Tibial artery (tissue), 4 donors: ENCODE results near the gene SAA2.
"Not testable (repeated sequence)": the region's sequence is repeated elsewhere in the genome, so short reads cannot be mapped to it uniquely, and the experiment has no call there.

Experiments
- DNase-seq, 2 donors: peaks; one replicate each; pipeline ENCODE4 v3.0.0-alpha.2; 2019
- H3K27ac ChIP-seq, 2 donors: fragments of 200-600 bp; sonication (generic) in 1 of 2; 1 replicate in 1 of 2; 2 replicates in 1 of 2; pipeline ENCODE4 v1.5.1; 2018 to 2019; ENCODE audit warnings: mild to moderate bottlenecking in 1 of 2
- H3K27me3 ChIP-seq, 2 donors: fragments of 200-600 bp; sonication (generic) in 1 of 2; one replicate each; pipeline versions ENCODE4 v1.5.1 to v1.6.0; 2016 to 2019
- H3K36me3 ChIP-seq, 3 donors: fragments of 200-600 bp; sonication (generic) in 2 of 3; one replicate each; pipeline ENCODE4 v1.5.1; 2016 to 2019; ENCODE audit warnings: mild to moderate bottlenecking in 2 of 3
- H3K4me1 ChIP-seq, 4 donors: fragments of 200-600 bp; sonication (generic) in 2 of 4; 1 replicate in 3 of 4; 2 replicates in 1 of 4; pipeline ENCODE4 v1.5.1; 2016 to 2019
- H3K4me3 ChIP-seq, 2 donors: fragments of 200-600 bp; sonication (generic) in 1 of 2; 1 replicate in 1 of 2; 2 replicates in 1 of 2; pipeline ENCODE4 v1.5.1; 2018 to 2019; ENCODE audit warnings: mild to moderate bottlenecking in 2 of 2
- H3K9me3 ChIP-seq, 3 donors: fragments of 200-600 bp; sonication (generic) in 1 of 3; one replicate each; pipeline ENCODE4 v1.5.1; 2016 to 2019
- intact Hi-C: fragments of 100-400 bp; cut with DNase I; formaldehyde crosslinking; loops from one replicate; pipeline ENCODE4 v1.15.0; 2023; ENCODE audit warnings: low total_unique reads
- TF ChIP-seq, protein P1 (sequence below), 2 experiments: fragments of 200-600 bp in 1 of 2; fragments of 450-650 bp in 1 of 2; IDR thresholded peaks; one replicate each; pipeline ENCODE4 v1.5.1; 2017 to 2019; ENCODE audit warnings: antibody characterized with exemption in 2 of 2, mild to moderate bottlenecking in 1 of 2, moderate library complexity in 1 of 2

Gene SAA2

DNA sequence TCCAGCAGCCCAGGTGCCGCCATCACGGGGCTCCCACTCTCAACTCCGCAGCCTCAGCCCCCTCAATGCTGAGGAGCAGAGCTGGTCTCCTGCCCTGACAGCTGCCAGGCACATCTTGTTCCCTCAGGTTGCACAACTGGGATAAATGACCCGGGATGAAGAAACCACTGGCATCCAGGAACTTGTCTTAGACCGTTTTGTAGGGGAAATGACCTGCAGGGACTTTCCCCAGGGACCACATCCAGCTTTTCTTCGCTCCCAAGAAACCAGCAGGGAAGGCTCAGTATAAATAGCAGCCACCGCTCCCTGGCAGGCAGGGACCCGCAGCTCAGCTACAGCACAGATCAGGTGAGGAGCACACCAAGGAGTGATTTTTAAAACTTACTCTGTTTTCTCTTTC, 17.5 kb upstream of the SAA2 start, which contains the start of gene SAA1:
SAA1 (plus strand) TSS at position 316 of the 400 bp plus-strand sequence. CDS start 624 bp downstream, outside the sequence.
- Histone ChIP-seq H3K4me3 (no peak within 1 kb of the TSS), H3K36me3 (no peaks in the 10 kb centered on the region), H3K27ac (no peak within 1 kb of the TSS), H3K9me3 (no peaks in the 10 kb centered on the region), H3K4me1 (no peaks in the 10 kb centered on the region), H3K27me3 (no peaks in the 10 kb centered on the region)
- no peak for DNase-seq
- TF ChIP-seq, protein P1, sequence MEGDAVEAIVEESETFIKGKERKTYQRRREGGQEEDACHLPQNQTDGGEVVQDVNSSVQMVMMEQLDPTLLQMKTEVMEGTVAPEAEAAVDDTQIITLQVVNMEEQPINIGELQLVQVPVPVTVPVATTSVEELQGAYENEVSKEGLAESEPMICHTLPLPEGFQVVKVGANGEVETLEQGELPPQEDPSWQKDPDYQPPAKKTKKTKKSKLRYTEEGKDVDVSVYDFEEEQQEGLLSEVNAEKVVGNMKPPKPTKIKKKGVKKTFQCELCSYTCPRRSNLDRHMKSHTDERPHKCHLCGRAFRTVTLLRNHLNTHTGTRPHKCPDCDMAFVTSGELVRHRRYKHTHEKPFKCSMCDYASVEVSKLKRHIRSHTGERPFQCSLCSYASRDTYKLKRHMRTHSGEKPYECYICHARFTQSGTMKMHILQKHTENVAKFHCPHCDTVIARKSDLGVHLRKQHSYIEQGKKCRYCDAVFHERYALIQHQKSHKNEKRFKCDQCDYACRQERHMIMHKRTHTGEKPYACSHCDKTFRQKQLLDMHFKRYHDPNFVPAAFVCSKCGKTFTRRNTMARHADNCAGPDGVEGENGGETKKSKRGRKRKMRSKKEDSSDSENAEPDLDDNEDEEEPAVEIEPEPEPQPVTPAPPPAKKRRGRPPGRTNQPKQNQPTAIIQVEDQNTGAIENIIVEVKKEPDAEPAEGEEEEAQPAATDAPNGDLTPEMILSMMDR (IDR thresholded peaks at IDR 0.05) = no peak
- intact Hi-C loops = no loop called here

DNA sequence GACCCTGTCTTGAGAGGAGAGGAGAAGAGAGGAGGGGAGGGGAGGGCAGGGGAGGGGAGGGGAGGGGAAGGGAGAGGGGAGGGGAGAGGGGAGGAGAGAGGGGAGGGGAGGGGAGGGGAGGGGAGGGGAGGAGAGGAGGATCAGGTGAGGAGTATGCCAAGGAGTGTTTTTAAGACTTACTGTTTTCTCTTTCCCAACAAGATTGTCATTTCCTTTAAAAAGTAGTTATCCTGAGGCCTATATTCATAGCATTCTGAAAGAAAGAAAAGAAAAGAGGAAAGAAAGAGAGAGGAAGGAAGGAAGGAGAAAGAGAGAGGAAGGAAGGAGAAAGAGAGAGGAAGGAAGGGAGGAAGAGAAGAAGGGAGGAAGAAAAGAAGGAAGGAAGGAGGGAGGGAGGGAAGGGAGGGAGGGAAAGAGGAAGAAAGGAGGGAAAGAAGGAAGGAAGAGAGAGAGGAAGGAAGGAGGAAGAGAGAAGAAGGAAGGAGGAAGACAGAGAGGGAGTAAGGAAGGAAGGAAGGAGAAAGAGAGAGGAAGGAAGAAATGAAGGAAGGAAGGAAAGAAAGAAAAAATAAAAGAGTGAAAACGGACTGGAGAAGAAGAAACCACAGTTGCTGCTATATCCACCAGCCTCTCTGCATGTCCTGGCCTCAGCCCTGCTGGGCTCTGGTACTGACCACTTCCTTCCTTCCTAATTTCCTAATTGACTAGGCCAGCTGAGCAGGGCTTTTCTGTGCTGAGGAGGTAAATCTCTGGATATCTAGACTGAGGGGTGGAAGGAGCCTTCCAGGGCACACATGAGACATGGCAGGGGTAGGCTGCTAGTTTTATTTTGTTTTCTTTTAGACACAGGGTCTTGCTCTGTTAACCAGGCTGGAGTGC, 16.4 kb upstream of the SAA2 start:
- Histone ChIP-seq H3K27me3 (no peaks in the 10 kb centered on the region), H3K4me1 (no peaks in the 10 kb centered on the region), H3K9me3 (no peaks in the 10 kb centered on the region), H3K27ac (no peak overlapping the region), H3K36me3 (no peaks in the 10 kb centered on the region), H3K4me3 (no peak overlapping the region)
- DNase-seq = no peak
- intact Hi-C loops = no loop called here
- TF ChIP-seq, protein P1 (IDR thresholded peaks at IDR 0.05) = no peak

DNA sequence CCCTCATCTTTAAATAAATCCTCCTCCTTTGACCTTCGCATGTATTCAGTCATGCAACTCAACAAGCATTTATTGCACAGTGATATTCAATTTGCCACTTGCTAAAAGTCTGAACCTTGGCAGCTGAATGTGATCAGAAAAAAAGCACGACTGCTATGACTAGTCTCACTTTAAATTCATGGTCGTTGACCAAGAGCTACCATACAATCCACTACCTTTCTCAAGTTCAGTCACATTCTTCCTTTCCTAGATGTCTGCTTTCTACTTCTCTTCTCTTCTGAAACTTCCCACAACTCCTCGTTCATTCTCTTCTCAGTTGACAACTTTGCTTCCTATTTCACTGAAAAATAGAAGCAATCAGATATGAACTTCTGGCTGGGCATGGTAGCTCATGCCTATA, 15.6 kb upstream of the SAA2 start:
- Histone ChIP-seq H3K27ac (no peak overlapping the region), H3K27me3 (no peaks in the 10 kb centered on the region), H3K9me3 (no peaks in the 10 kb centered on the region), H3K4me1 (no peaks in the 10 kb centered on the region), H3K36me3 (no peaks in the 10 kb centered on the region), H3K4me3 (no peak overlapping the region)
- DNase-seq = no peak
- TF ChIP-seq, protein P1 (IDR thresholded peaks at IDR 0.05) = no peak
- intact Hi-C loops = no loop called here

DNA sequence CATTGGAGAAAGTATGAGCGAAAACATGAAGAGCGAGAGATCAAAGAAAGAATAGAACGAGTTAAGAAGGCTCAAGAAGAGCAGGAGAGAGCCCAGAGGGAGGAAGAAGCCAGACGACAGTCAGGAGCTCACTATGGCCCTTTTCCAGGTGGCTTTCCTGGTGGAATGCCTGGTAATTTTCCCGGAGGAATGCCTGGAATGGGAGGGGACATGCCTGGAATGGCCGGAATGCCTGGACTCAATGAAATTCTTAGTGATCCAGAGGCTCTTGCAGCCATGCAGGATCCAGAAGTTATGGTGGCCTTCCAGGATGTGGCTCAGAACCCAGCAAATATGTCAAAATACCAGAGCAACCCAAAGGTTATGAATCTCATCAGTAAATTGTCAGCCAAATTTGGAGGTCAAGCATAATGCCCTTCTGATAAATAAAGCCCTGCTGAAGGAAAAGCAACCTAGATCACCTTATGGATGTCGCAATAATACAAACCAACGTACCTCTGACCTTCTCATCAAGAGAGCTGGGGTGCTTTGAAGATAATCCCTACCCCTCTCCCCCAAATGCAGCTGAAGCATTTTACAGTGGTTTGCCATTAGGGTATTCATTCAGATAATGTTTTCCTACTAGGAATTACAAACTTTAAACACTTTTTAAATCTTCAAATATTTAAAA, 14.3 kb upstream of the SAA2 start:
- H3K9me3 ChIP-seq, H3K36me3 ChIP-seq, intact Hi-C loops, H3K4me1 ChIP-seq, H3K27me3 ChIP-seq, H3K27ac ChIP-seq, H3K4me3 ChIP-seq, DNase-seq: not testable (repeated sequence)

DNA sequence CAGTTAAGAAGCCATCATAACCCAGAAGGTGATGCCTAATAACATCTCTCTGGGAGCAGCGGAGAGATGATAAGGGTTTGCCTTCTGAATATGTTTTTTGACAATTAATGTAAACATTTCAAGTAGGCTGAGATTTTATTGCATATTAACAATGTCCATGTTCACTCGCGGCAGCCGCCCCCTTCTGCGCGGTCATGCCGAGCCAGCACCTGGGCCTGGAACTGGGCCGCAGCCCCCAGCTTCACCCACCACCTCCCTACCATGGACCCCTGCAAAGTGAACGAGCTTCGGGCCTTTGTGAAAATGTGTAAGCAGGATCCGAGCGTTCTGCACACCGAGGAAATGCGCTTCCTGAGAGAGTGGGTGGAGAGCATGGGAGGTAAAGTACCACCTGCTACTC, 13.3 kb upstream of the SAA2 start:
- Histone ChIP-seq H3K4me1 (no peaks in the 10 kb centered on the region), H3K4me3 (no peak overlapping the region), H3K27ac (no peak overlapping the region), H3K27me3 (no peaks in the 10 kb centered on the region), H3K36me3 (no peaks in the 10 kb centered on the region), H3K9me3 (no peaks in the 10 kb centered on the region)
- intact Hi-C loops = no loop called here
- DNase-seq = no peak
- TF ChIP-seq, protein P1 (IDR thresholded peaks at IDR 0.05) = no peak

DNA sequence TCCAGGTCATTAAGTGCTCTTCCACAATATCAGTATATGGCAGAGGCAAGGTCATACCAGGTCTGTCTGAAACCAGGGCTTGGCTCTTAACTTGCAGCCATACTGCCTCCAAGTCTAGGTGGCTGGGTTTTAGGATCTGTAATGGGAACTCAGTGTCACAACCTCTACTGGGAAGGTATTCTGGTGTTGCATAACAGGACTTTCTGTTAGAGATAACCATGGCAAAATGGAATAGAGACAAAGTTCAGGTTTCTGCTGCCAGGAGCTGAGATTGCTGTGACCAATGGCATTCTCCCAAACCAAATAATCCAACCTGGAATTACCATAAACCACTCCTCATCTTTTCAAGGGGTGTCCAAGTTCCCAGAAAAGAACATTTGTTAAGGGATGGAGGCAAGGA, 10.8 kb upstream of the SAA2 start:
- intact Hi-C loops = no loop called here
- no peak for DNase-seq
- Histone ChIP-seq H3K27me3 (no peaks in the 10 kb centered on the region), H3K4me1 (no peaks in the 10 kb centered on the region), H3K9me3 (no peaks in the 10 kb centered on the region), H3K27ac (no peak overlapping the region), H3K4me3 (no peak overlapping the region), H3K36me3 (no peaks in the 10 kb centered on the region)
- TF ChIP-seq, protein P1 (IDR thresholded peaks at IDR 0.05) = no peak
